ENCODE results near the gene GTF3C1. TPM values are rescaled to one million over a fixed set of nuclear protein-coding genes. Genes with fewer than 3 reads are reported as not detected.

GTF3C1 gene
- total RNA-seq, 4 donors from 2014 or later = 73.2 to 247 (median 85.3) TPM

DNA sequence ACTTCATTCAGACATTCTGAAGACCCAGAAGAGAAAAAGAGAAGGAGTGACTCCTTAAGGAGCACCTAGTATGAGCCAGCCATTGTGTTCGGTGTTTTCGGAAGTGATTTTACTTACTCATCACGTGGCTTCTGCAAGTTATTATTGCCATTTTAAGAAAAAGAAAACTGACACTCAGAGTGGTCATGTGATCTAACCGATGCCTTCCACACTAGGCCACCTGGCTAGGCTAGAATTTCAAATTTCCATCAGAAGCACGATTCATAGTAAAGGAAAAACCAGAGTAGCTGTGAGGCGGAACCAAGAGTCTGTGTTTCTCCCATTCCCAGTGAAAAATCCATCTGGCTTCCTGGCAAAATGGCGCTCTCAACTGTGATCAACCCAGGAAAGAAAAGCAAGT is 32.0 kb downstream of the GTF3C1 start:
- intact Hi-C loops (cut with DNase I; ENCODE audit: low total_unique reads) = loop anchor here (5.0 kb wide), 1 partner anchor 50 kb away; no protein-coding TSS in a partner anchor
- Histone ChIP-seq H3K27ac (no peak overlapping the region), H3K27me3 (no peaks in the 10 kb centered on the region), H3K9me3 (no peaks in the 10 kb centered on the region), H3K4me1 (no peaks in the 10 kb centered on the region), H3K36me3 (no peaks in the 10 kb centered on the region), H3K4me3 (no peak overlapping the region)
- no peak for DNase-seq
- no peak for TF ChIP-seq POLR2A (IDR thresholded peaks at IDR 0.05)
- no peak for TF ChIP-seq CTCF (IDR thresholded peaks at IDR 0.05)

- no peaks in the 10 kb centered on the region for H3K36me3 ChIP-seq
These were observed 33.3 kb downstream of the GTF3C1 start for GRCh38 chr16:27516365-27516764.

GRCh38 chr16:27515874-27516353 is 33.8 kb downstream of the GTF3C1 start:
- no peak overlapping the region for H3K27ac ChIP-seq

More at GRCh38 chr16:27516365-27516764, 33.3 kb downstream of the GTF3C1 start:
- Histone ChIP-seq H3K27me3 (no peaks in the 10 kb centered on the region), H3K4me3 (no peak overlapping the region), H3K9me3 (no peaks in the 10 kb centered on the region), H3K27ac (no peak overlapping the region), H3K4me1 (no peaks in the 10 kb centered on the region)
- TF ChIP-seq POLR2A (IDR thresholded peaks at IDR 0.05) (no peak), CTCF (IDR thresholded peaks at IDR 0.05) (no peak)
- DNase-seq = no peak
- intact Hi-C loops (cut with DNase I; ENCODE audit: low total_unique reads) = loop anchor here (5.0 kb wide), 1 partner anchor 51 kb away; no protein-coding TSS in a partner anchor

GRCh38 chr16:27514806-27515205 is 34.9 kb downstream of the GTF3C1 start:
- DNase-seq = no peak
- Histone ChIP-seq H3K9me3 (no peaks in the 10 kb centered on the region), H3K4me3 (no peak overlapping the region), H3K36me3 (no peaks in the 10 kb centered on the region), H3K4me1 (no peaks in the 10 kb centered on the region), H3K27ac (no peak overlapping the region), H3K27me3 (no peaks in the 10 kb centered on the region)
- intact Hi-C loops (cut with DNase I; ENCODE audit: low total_unique reads) = loop anchor here (5.0 kb wide), 1 partner anchor 52 kb away; no protein-coding TSS in a partner anchor
- TF ChIP-seq POLR2A (IDR thresholded peaks at IDR 0.05) = no peak
- no peak for TF ChIP-seq CTCF (IDR thresholded peaks at IDR 0.05)

More at GRCh38 chr16:27515874-27516353, 33.8 kb downstream of the GTF3C1 start:
- no peak overlapping the region for H3K4me3 ChIP-seq
- TF ChIP-seq POLR2A (IDR thresholded peaks at IDR 0.05) (no peak), CTCF (IDR thresholded peaks at IDR 0.05) (peak in 1 of 4 experiments; percentile 15)
- no peaks in the 10 kb centered on the region for H3K9me3 ChIP-seq
- no peaks in the 10 kb centered on the region for H3K4me1 ChIP-seq
- no peak for DNase-seq
- H3K36me3 ChIP-seq = no peaks in the 10 kb centered on the region
- intact Hi-C loops (cut with DNase I; ENCODE audit: low total_unique reads) = loop anchor here (5.0 kb wide), 1 partner anchor 51 kb away; no protein-coding TSS in a partner anchor
- H3K27me3 ChIP-seq = no peaks in the 10 kb centered on the region

DNA sequence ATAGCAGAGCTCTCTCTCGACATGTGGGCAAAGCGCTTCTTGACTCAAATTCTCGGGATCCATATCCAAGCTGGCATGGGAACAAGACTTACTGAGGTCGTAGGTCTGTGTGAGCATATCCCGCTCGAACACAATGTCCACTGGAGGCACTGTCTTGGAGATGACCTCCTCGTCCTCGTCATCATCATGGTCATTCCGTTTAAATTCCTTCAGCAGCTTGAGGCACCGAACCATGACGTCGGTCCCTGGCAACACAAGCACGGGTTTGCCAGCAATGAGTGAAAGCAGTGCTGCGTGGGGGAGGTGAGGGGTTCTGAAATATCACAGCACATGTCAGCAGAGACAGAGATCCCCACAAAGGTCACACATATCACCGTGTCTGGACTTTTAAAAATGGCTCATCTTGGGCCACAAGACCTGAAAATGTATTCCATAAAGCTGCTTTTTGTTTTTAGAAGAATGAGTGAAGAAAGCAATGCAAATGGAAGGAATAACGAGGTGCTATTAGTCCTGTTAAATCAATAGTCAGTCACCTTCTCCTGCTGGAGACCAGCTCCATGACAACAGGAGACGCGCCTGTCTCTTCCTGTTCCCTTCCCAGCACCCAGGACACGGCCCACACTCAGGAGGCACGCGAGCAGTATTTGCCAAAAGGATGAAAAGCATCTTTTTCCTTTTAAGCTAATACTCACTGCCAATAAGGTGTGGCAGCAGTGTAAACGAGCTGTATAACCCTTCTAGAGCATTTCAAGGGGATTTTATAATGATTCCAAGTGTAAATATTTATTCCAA is 37.9 kb downstream of the GTF3C1 start:
- intact Hi-C loops (cut with DNase I; ENCODE audit: low total_unique reads) = no loop called here
- Histone ChIP-seq H3K27me3 (no peaks in the 10 kb centered on the region), H3K4me3 (no peak overlapping the region), H3K36me3 (no peaks in the 10 kb centered on the region), H3K27ac (no peak overlapping the region), H3K4me1 (no peaks in the 10 kb centered on the region), H3K9me3 (no peaks in the 10 kb centered on the region)
- DNase-seq = no peak
- TF ChIP-seq POLR2A (IDR thresholded peaks at IDR 0.05) (no peak), CTCF (IDR thresholded peaks at IDR 0.05) (no peak)

All from uterus (tissue), 4 donors.